CD4-positive, alpha-beta T cell treated with Interferon alpha-2 for 1 hour (primary cell): Measurements from ENCODE around the gene TMEM43.

Experiments
- DNase-seq, 2 donors: peaks; one replicate each; pipeline ENCODE4 v3.0.0-alpha.2; 2020 to 2022

Gene TMEM43

GRCh38 chr3:14138878-14139655 is 14.2 kb downstream of the TMEM43 start:
- DNase-seq, result no peak

- no peak for DNase-seq
Observed at GRCh38 chr3:14139771-14140170, 14.9 kb downstream of the TMEM43 start.

GRCh38 chr3:14140668-14141067 is 15.8 kb downstream of the TMEM43 start:
- no peak for DNase-seq

- DNase-seq, result no peak
Observed at GRCh38 chr3:14141144-14141543, 16.3 kb downstream of the TMEM43 start.

GRCh38 chr3:14141602-14142341 is 16.9 kb downstream of the TMEM43 start:
- DNase-seq, result no peak

- peak; percentile 80 to 89 for DNase-seq
Observed at GRCh38 chr3:14142567-14143270, 17.9 kb downstream of the TMEM43 start.

- DNase-seq, result no peak
Observed at GRCh38 chr3:14143271-14144225, 18.7 kb downstream of the TMEM43 start.

- DNase-seq, result peak; percentile 90 to 93
Observed at GRCh38 chr3:14144423-14145075, 19.7 kb downstream of the TMEM43 start.

- no peak for DNase-seq
Observed at GRCh38 chr3:14145236-14145635, 20.4 kb downstream of the TMEM43 start.

- no peak for DNase-seq
Observed at GRCh38 chr3:14145670-14146380, 21.0 kb downstream of the TMEM43 start.

- no peak for DNase-seq
Observed at GRCh38 chr3:14146381-14147065, 21.7 kb downstream of the TMEM43 start.

GRCh38 chr3:14147066-14147435 is 22.2 kb downstream of the TMEM43 start:
- DNase-seq, result no peak

GRCh38 chr3:14147617-14148016 is 22.8 kb downstream of the TMEM43 start:
- DNase-seq, result no peak

- no peak for DNase-seq
Observed at GRCh38 chr3:14148041-14148985, 23.5 kb downstream of the TMEM43 start.

GRCh38 chr3:14150078-14150477 is 25.2 kb downstream of the TMEM43 start:
- DNase-seq, result no peak

- no peak for DNase-seq
Observed at GRCh38 chr3:14150491-14151230, 25.8 kb downstream of the TMEM43 start.

GRCh38 chr3:14151471-14152083 is 26.7 kb downstream of the TMEM43 start:
- DNase-seq, result no peak
